Gastroesophageal sphincter (tissue), 4 donors: Measurements from ENCODE around the gene C10orf71. TPM values are rescaled to one million over a fixed set of nuclear protein-coding genes. Genes with fewer than 3 reads are reported as not detected.

Source experiments
- ATAC-seq: fragments of 150-250 bp; one replicate; pipeline ENCODE4 v1.9.1; 2016; ENCODE audit warnings: mild to moderate bottlenecking, moderate library complexity
- H3K27ac ChIP-seq, 4 donors: fragments of 200-600 bp; sonication (generic) in 3 of 4; 1 replicate in 3 of 4; 2 replicates in 1 of 4; pipeline ENCODE4 v1.5.1; 2016 to 2019
- H3K27me3 ChIP-seq: fragments of 200-600 bp; sonication (generic); one replicate; pipeline ENCODE4 v1.5.1; 2019
- H3K36me3 ChIP-seq, 2 donors: fragments of 200-600 bp; sonication (generic); one replicate each; pipeline ENCODE4 v1.5.1; 2019; ENCODE audit warnings: control low read depth in 1 of 2
- H3K4me1 ChIP-seq, 3 donors: fragments of 200-600 bp; sonication (generic); 1 replicate in 2 of 3; 2 replicates in 1 of 3; pipeline ENCODE4 v1.5.1; 2016 to 2019; ENCODE audit warnings: control low read depth in 2 of 3
- H3K4me3 ChIP-seq, 2 donors: fragments of 200-600 bp; sonication (generic); one replicate each; pipeline ENCODE4 v1.5.1; 2019; ENCODE audit warnings: mild to moderate bottlenecking in 1 of 2, moderate library complexity in 1 of 2
- H3K9me3 ChIP-seq, 3 donors: fragments of 200-600 bp; sonication (generic); one replicate each; pipeline ENCODE4 v1.5.1; 2017 to 2019; ENCODE audit warnings: control low read depth in 2 of 3
- EP300 ChIP-seq: sonication (generic); formaldehyde crosslinking; IDR thresholded peaks from one replicate; pipeline ENCODE4 v1.6.1; 2017; ENCODE audit warnings: antibody characterized with exemption, mild to moderate bottlenecking
- POLR2A ChIP-seq, 2 donors: fragments of 450-650 bp; IDR thresholded peaks; one replicate each; pipeline ENCODE4 v1.6.1; 2017; ENCODE audit warnings: antibody characterized with exemption in 2 of 2, mild to moderate bottlenecking in 2 of 2, moderate library complexity in 1 of 2
- POLR2AphosphoS5 ChIP-seq: sonication (generic); formaldehyde crosslinking; IDR thresholded peaks from one replicate; pipeline ENCODE4 v1.6.1; 2017; ENCODE audit warnings: antibody characterized with exemption
- WGBS, 2 donors: methylation state at CpG; one replicate each; pipeline ENCODE4 v1.1.5; 2018; ENCODE audit warnings: low coverage in 1 of 2; 5-methylcytosine and 5-hydroxymethylcytosine counted together
- total RNA-seq, 4 donors: library from RNA; depleted of rRNA; stranded (reverse); fragments of >200 nt; gene quantifications; one replicate each; pipeline ENCODE4 v1.1.0, GENCODE V29; 2016
- TF ChIP-seq, protein P1 (sequence below), 4 experiments: fragments of 200-600 bp in 2 of 4; fragments of 450-650 bp in 2 of 4; sonication (generic) in 1 of 4; IDR thresholded peaks; one replicate each; pipeline ENCODE4 v1.5.1; 2017 to 2019; ENCODE audit warnings: antibody characterized with exemption in 4 of 4, mild to moderate bottlenecking in 2 of 4, moderate library complexity in 2 of 4

The C10orf71 gene
- total RNA-seq, 4 donors from 2014 or later: 0.08 to 0.27 TPM; not detected in 2

DNA sequence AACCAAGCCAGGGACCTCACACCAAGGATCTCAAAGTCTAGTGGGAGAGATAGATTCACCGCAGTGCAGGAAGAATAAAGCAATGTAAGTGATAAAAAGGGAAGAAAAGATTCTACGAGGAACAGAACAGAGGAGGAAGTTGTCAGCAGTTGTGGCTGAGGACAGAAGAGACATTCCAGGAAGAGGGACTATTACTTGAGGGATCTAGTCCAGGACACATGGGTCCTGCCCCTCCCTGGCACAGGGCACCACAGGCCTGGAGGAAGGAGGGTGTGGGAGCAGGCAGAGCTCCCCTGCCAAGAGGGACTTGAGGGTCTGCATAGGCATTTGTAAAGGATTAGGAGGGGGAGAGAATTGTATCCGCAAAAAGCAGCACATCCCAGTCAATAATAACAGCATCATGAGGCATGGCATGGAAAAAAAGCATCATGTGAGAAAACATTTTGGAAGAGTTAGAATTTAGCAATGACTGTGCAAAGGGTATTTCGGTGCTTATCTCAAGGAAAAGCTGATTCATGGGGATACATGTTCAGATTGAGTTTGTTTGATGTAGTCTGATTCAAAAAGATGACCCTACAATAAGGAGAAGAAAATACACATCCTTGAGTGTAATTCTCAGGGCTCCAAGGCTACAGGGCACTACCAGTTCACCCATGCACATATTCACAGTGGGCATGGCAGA is 12.7 kb downstream of the C10orf71 start:
- no peak for TF ChIP-seq EP300
- TF ChIP-seq, protein P1, sequence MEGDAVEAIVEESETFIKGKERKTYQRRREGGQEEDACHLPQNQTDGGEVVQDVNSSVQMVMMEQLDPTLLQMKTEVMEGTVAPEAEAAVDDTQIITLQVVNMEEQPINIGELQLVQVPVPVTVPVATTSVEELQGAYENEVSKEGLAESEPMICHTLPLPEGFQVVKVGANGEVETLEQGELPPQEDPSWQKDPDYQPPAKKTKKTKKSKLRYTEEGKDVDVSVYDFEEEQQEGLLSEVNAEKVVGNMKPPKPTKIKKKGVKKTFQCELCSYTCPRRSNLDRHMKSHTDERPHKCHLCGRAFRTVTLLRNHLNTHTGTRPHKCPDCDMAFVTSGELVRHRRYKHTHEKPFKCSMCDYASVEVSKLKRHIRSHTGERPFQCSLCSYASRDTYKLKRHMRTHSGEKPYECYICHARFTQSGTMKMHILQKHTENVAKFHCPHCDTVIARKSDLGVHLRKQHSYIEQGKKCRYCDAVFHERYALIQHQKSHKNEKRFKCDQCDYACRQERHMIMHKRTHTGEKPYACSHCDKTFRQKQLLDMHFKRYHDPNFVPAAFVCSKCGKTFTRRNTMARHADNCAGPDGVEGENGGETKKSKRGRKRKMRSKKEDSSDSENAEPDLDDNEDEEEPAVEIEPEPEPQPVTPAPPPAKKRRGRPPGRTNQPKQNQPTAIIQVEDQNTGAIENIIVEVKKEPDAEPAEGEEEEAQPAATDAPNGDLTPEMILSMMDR (IDR thresholded peaks at IDR 0.05): no peak
- TF ChIP-seq POLR2A (IDR thresholded peaks at IDR 0.05): no peak
- TF ChIP-seq POLR2AphosphoS5: no peak

DNA sequence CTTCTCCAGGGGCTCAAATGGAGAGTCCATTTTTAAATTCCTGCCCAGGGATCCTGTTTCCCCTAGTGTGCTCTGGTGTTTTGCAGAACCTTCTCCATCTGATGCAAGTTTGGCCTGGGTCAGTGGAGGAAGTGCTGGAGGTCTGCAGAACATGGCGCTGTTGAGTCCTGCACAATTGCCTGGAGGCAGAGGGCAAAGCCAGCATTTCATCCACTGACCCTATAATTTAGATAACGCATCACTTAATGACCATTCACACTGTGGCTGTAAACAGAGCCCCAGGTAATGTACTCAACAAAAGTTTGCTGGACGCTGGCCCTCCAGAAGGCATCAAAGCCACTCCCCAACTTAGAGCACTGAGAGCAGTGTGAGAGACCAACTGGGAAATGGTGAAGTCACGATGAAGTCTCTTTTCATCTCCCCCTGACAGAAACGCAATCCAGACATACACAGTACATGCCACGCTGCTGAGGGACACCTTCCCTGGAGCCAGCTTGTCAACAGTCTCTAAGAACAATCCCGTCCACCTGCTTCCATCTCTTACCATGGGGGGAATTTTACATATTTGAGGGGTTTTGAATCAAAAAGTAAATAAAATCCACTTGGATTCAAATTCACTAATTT is 13.4 kb downstream of the C10orf71 start:
- no peaks in the 10 kb centered on the region for H3K4me1 ChIP-seq
- H3K4me3 ChIP-seq: no peak overlapping the region
- H3K36me3 ChIP-seq: no peaks in the 10 kb centered on the region
- no peak overlapping the region for H3K27ac ChIP-seq
- no peak for ATAC-seq
- 61 to 77% methylated on average over 6 of the region's 7 CpGs for WGBS, 2 donors
- peaks cover 7% of the 10 kb centered on the region for H3K27me3 ChIP-seq
- H3K9me3 ChIP-seq: peaks cover 0 to 11% (median 0%) of the 10 kb centered on the region in 3 donors
- TF ChIP-seq EP300 (no peak), POLR2A (IDR thresholded peaks at IDR 0.05) (no peak), POLR2AphosphoS5 (no peak)
- TF ChIP-seq, protein P1 (IDR thresholded peaks at IDR 0.05): no peak

More for the DNA sequence above, 12.7 kb downstream of the C10orf71 start:
- peaks cover 0 to 11% (median 0%) of the 10 kb centered on the region in 3 donors for H3K9me3 ChIP-seq
- H3K4me1 ChIP-seq: no peaks in the 10 kb centered on the region
- 71 to 72% methylated on average over 2 to 4 of the region's 4 CpGs for WGBS, 2 donors
- no peaks in the 10 kb centered on the region for H3K36me3 ChIP-seq
- H3K4me3 ChIP-seq: no peak overlapping the region
- ATAC-seq: no peak
- no peak overlapping the region for H3K27ac ChIP-seq
- peaks cover 7% of the 10 kb centered on the region for H3K27me3 ChIP-seq

DNA sequence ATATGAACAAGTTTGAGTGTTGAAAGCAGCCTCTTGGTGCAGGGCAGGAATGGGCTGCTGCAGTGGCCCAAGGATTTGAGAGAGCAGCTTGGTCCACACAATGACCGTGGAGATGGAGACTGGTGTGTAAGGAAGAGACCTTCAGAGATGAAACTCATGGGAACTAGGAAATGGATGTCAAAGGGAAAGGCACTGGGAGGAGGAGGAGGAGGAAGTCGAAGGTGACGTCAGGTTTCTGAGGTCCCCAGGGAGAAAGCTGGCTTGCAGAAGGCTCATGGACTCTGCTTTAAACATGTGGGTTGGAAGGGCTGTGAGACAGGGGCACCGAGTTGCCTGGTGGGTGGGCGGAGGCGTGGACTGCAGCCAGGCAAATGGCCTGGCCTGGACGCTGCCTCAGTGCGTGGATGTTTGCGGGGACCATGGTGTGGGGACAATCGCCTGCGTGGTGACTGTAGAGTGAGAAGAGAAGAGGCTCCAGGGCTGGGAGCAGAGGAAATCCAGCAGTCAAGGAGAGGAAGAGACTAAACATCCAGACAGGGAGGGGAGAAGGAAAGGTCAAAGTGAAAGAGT is 14.6 kb downstream of the C10orf71 start:
- Histone ChIP-seq H3K4me1 (no peaks in the 10 kb centered on the region), H3K9me3 (peaks cover 0 to 10% (median 0%) of the 10 kb centered on the region in 3 donors), H3K27me3 (peaks cover 7% of the 10 kb centered on the region), H3K27ac (no peak overlapping the region), H3K4me3 (no peak overlapping the region), H3K36me3 (no peaks in the 10 kb centered on the region)
- TF ChIP-seq POLR2A (IDR thresholded peaks at IDR 0.05) (no peak), EP300 (no peak), POLR2AphosphoS5 (no peak)
- TF ChIP-seq, protein P1 (IDR thresholded peaks at IDR 0.05): no peak
- ATAC-seq: no peak
- 71 to 72% methylated on average over 1 to 10 of the region's 11 CpGs for WGBS, 2 donors

DNA sequence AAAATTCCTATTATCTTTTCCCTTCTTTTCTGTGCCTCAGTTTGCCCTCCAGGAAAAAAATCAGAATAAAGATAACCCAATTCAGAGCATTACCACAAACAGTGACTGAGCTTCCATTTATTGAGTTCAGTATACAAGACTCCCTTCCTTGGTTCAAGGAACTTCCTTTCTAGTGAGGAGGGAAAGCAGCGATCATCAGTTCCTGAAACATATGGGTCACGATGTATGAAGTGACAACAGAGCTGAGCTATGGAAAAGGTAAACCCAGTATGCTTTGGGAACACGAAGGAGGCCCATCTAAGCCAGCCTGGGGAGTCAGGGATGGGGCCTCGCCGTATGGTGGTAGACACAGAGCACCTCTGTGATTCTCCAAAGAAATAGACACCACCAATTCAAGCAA is 15.8 kb downstream of the C10orf71 start:
- Histone ChIP-seq H3K36me3 (no peaks in the 10 kb centered on the region), H3K4me3 (no peak overlapping the region), H3K27ac (no peak overlapping the region), H3K27me3 (peaks cover 7% of the 10 kb centered on the region), H3K4me1 (no peaks in the 10 kb centered on the region), H3K9me3 (no peaks in the 10 kb centered on the region)
- no peak for ATAC-seq
- TF ChIP-seq POLR2AphosphoS5: no peak
- no peak for TF ChIP-seq POLR2A (IDR thresholded peaks at IDR 0.05)
- TF ChIP-seq, protein P1 (IDR thresholded peaks at IDR 0.05): no peak
- TF ChIP-seq EP300: no peak
- 73 to 96% methylated on average over 3 to 5 of the region's 5 CpGs for WGBS, 2 donors
